ENCODE results near the gene EID1.

- TF ChIP-seq EZH2 (IDR thresholded peaks at IDR 0.05; ENCODE audit: low read length, missing control alignments): no peak
- TF ChIP-seq CTCF (conservative IDR thresholded peaks at IDR 0.05 in 1 of 2, IDR thresholded peaks at IDR 0.05 in 1 of 2; ENCODE audit: low read depth in 1 of 2, low read length in 2 of 2): no peak
These were observed 1.9 kb upstream of the EID1 start for GRCh38 chr15:48876057-48876456.

Measured in fibroblast of lung (primary cell).